ENCODE results near the gene ARHGEF7. TPM values are rescaled to one million over a fixed set of nuclear protein-coding genes. Genes with fewer than 3 reads are reported as not detected.
"Not testable (repeated sequence)": the region's sequence is repeated elsewhere in the genome, so short reads cannot be mapped to it uniquely, and the experiment has no call there.

Gene ARHGEF7
- total RNA-seq, 1 experiment from 2014 or later = 29.1 TPM

- no peak for DNase-seq (ENCODE audit: low read depth, low spot score)
- in situ Hi-C loops (cut with HindIII; ENCODE audit: low pct_unique_long_range_greater_than_20kb, low sequenced_read_pairs) = no loop called here
Measured at GRCh38 chr13:111177921-111178320, 62.8 kb downstream of the ARHGEF7 start.

GRCh38 chr13:111178402-111178801, 63.3 kb downstream of the ARHGEF7 start:
- in situ Hi-C loops (cut with HindIII; ENCODE audit: low pct_unique_long_range_greater_than_20kb, low sequenced_read_pairs) = no loop called here
- no peak for DNase-seq (ENCODE audit: low read depth, low spot score)

- DNase-seq (ENCODE audit: low read depth, low spot score) = no peak
- in situ Hi-C loops (cut with HindIII; ENCODE audit: low pct_unique_long_range_greater_than_20kb, low sequenced_read_pairs) = no loop called here
Measured at GRCh38 chr13:111179908-111180760, 65.0 kb downstream of the ARHGEF7 start.

GRCh38 chr13:111181977-111182376, 66.9 kb downstream of the ARHGEF7 start:
- no peak for DNase-seq (ENCODE audit: low read depth, low spot score)

GRCh38 chr13:111183087-111183645, 68.1 kb downstream of the ARHGEF7 start:
- no peak for DNase-seq (ENCODE audit: low read depth, low spot score)
- in situ Hi-C loops (cut with HindIII; ENCODE audit: low pct_unique_long_range_greater_than_20kb, low sequenced_read_pairs) = no loop called here

More at GRCh38 chr13:111181977-111182376, 66.9 kb downstream of the ARHGEF7 start:
- in situ Hi-C loops (cut with HindIII; ENCODE audit: low pct_unique_long_range_greater_than_20kb, low sequenced_read_pairs) = no loop called here

- in situ Hi-C loops (cut with HindIII; ENCODE audit: low pct_unique_long_range_greater_than_20kb, low sequenced_read_pairs) = no loop called here
- no peak for DNase-seq (ENCODE audit: low read depth, low spot score)
Measured at GRCh38 chr13:111183959-111184358, 68.8 kb downstream of the ARHGEF7 start.

GRCh38 chr13:111184458-111185401, 69.6 kb downstream of the ARHGEF7 start:
- in situ Hi-C loops (cut with HindIII; ENCODE audit: low pct_unique_long_range_greater_than_20kb, low sequenced_read_pairs) = no loop called here
- DNase-seq (ENCODE audit: low read depth, low spot score) = no peak

GRCh38 chr13:111186305-111186935, 71.3 kb downstream of the ARHGEF7 start:
- DNase-seq (ENCODE audit: low read depth, low spot score) = no peak
- in situ Hi-C loops (cut with HindIII; ENCODE audit: low pct_unique_long_range_greater_than_20kb, low sequenced_read_pairs) = no loop called here

GRCh38 chr13:111187960-111188541, 72.9 kb downstream of the ARHGEF7 start:
- in situ Hi-C loops (cut with HindIII; ENCODE audit: low pct_unique_long_range_greater_than_20kb, low sequenced_read_pairs) = no loop called here
- DNase-seq (ENCODE audit: low read depth, low spot score) = no peak

GRCh38 chr13:111189064-111189505, 74.0 kb downstream of the ARHGEF7 start:
- in situ Hi-C loops (cut with HindIII; ENCODE audit: low pct_unique_long_range_greater_than_20kb, low sequenced_read_pairs); DNase-seq (ENCODE audit: low read depth, low spot score): not testable (repeated sequence)

GRCh38 chr13:111189516-111189915, 74.4 kb downstream of the ARHGEF7 start:
- in situ Hi-C loops (cut with HindIII; ENCODE audit: low pct_unique_long_range_greater_than_20kb, low sequenced_read_pairs); DNase-seq (ENCODE audit: low read depth, low spot score): not testable (repeated sequence)

- in situ Hi-C loops (cut with HindIII; ENCODE audit: low pct_unique_long_range_greater_than_20kb, low sequenced_read_pairs); DNase-seq (ENCODE audit: low read depth, low spot score): not testable (repeated sequence)
Measured at GRCh38 chr13:111193223-111193622, 78.1 kb downstream of the ARHGEF7 start.

GRCh38 chr13:111194651-111195050, 79.5 kb downstream of the ARHGEF7 start:
- DNase-seq (ENCODE audit: low read depth, low spot score); in situ Hi-C loops (cut with HindIII; ENCODE audit: low pct_unique_long_range_greater_than_20kb, low sequenced_read_pairs): not testable (repeated sequence)

- in situ Hi-C loops (cut with HindIII; ENCODE audit: low pct_unique_long_range_greater_than_20kb, low sequenced_read_pairs); DNase-seq (ENCODE audit: low read depth, low spot score): not testable (repeated sequence)
Measured at GRCh38 chr13:111198732-111199378, 83.7 kb downstream of the ARHGEF7 start.

- DNase-seq (ENCODE audit: low read depth, low spot score) = no peak
Measured at GRCh38 chr13:111201304-111201940, 86.3 kb downstream of the ARHGEF7 start.

GRCh38 chr13:111202156-111202621, 87.1 kb downstream of the ARHGEF7 start:
- in situ Hi-C loops (cut with HindIII; ENCODE audit: low pct_unique_long_range_greater_than_20kb, low sequenced_read_pairs) = no loop called here

More at GRCh38 chr13:111201304-111201940, 86.3 kb downstream of the ARHGEF7 start:
- in situ Hi-C loops (cut with HindIII; ENCODE audit: low pct_unique_long_range_greater_than_20kb, low sequenced_read_pairs) = no loop called here

More at GRCh38 chr13:111202156-111202621, 87.1 kb downstream of the ARHGEF7 start:
- DNase-seq (ENCODE audit: low read depth, low spot score) = no peak

Measured in SK-MEL-5 (cell line).